ELR (cell line): ENCODE results near the gene FRMD5.

Source experiments
- DNase-seq: peaks from one replicate; pipeline ENCODE4 v3.0.0-alpha.2; 2015; ENCODE audit warnings: low read depth

FRMD5 gene

DNA sequence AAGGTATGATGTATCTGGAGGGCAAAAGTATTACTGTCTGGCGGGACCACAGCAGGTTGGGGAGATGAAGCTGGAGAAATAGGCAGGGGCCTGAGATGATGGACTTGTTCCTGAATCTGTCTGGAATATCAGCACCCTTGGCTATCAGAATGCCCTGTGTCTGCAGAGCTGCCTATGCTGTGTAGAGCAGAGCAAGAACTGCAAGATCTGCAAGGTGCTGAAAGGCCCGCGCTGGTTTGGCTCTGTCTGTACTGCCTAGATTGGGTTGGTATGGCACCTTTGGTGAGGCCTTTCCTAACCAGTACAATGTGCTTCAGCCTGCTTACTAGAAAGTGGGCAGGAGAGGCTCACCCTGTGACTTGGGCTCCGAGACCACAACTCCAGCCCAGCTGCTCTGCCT, 271.5 kb downstream of the FRMD5 start:
- no peak for DNase-seq

DNA sequence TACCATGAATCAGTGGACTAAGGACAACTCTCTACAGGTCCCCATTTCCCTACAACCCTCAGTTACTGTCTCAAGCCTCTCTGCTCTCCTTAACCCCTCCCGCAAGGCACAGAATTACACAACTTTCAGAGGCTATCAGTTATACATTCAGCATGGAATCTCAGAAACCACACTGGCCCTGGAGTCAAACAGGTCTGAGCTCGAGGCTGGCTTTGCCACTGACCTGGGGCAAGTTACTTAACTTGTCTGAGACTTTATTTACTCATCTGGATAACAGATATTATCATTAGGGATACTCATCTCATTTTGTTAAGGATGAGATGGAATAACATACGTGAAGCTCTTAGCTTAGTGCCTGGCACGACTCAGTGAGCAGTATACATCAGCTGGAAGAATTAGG, 273.1 kb downstream of the FRMD5 start:
- DNase-seq, result peak; percentile 38

DNA sequence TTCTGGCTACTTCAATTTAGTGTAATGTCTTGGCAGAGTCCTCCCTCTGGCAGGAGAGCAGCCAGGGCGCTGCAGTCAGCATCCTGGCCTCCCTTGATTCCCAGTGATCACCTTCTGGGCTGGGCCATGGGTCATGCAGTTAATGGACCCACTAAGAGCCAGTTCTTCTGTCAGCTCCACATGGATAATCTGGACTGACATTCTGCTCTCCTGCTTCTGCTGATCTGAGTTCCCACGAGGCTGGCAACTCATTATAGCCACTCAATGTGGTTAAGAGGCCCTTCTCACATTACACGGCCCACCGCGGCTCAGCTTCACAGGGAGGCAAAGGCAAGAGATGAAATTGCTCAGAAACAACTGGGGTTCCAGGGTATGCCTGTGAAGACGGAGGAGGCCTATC, 274.3 kb downstream of the FRMD5 start:
- no peak for DNase-seq

DNA sequence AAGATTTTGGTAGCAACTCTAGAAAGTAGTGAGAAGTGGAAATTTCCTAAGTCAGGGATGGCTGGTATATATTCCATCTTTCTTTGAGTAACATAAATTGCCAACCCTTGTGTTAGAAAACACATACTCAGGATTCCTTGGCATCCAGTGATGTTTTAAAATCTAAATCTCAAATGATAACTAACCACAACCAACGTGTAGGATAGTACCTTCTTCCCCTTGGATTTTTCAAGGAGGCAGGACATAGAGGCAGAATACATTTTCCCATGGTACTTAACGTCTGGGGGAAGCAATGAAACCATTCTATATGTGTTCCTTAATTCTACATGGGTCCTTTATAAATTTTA, 274.8 kb downstream of the FRMD5 start:
- no peak for DNase-seq

DNA sequence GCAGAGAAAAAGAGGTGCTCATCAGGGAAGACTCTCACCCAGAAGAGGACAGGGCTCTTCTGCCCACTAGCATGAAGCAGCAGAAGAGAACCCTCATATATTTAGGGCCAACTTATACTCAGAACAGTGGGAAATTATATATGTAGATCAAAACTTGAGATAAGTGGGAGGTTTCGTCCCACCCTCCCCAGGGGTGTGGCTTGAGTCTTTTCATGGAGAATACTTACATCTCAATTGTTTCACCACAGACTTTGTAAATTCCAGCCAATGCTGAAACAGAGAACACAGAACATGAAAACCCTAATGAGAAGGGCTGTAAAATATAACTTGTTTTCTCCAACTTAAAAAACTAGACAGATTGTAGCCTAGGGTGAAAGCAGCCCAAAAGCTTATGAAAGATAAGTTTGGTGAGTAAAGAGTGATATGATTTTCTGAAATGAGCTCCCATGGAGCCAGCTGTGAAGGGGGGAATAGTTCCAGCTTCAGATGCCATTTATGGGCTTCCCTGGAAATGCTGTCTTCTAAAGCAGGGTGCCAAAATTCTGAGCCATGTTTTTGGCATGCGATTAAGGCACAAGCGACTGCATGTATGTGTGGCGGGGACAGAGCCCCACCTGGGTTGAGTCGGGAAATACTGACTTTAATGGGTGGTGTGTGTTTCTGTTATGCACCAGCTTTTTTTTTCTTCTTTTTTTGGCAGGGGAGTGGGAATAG, 275.4 kb downstream of the FRMD5 start:
- DNase-seq, result no peak

DNA sequence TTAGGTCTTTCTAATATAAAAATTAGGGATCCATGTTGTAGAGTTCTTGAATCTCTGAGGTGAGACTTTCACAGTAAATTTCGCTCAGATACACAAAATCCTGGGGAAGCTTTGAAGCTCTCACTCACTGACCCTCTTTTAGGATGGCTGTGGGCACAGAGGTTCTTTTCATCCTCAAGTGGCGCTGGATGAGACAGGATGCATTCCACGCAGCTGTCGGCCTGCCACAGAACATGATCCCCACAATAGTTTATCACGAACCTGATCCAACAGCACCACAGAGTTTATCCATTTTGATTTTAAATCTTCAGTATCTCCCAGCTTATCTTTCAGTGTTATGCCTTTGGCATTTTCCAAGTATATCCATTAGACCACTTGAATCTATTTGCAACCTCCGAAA, 276.4 kb downstream of the FRMD5 start:
- DNase-seq, result no peak

DNA sequence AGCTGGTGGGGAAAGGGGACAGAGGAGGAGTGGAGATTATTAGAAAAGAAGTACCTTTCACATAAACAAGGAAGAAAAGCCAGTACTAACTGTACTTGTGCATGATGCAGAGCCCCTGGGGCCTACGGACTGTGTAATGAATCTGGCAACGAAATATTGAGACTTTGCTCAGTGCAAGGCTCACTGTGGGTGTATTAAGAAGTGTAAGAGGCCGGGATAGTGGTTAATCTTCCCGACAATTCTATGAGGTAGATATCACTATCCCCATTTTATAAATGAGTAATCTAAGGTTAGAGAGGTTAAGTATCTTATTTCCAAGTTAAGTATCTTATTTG, 278.8 kb downstream of the FRMD5 start:
- DNase-seq, result no peak

DNA sequence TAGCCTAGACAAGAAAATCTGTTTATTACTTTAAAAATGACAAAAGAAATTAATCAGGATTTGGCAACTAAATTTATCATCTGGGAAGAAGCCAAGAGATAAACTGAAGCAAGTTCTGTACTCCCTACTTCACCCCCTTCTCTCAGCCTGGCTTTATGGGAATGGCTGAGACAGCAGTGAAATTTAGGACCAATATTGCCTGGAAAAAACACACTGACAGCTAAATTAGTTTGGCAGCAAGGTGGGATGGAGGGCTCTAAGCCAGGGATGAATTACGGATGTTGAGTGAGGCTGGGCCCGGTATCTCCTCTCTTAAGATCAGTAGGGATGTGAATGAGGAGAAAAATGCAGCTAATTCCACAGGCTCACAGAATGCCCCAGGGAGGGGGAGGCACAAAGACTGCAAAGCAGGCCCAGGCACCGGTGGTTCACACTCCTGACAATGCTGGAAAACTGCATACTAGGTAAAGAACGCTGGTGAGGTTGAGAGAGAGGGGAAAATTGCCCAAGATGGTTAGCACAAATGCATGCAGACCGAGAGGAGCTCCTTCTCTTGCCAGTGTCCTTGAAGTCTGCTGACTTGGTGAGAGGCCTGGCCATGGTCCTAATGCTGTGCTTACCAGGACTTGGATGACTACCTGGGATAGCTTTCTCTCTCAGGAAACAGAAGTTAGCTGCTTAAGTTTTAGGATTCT, 279.3 kb downstream of the FRMD5 start:
- no peak for DNase-seq

DNA sequence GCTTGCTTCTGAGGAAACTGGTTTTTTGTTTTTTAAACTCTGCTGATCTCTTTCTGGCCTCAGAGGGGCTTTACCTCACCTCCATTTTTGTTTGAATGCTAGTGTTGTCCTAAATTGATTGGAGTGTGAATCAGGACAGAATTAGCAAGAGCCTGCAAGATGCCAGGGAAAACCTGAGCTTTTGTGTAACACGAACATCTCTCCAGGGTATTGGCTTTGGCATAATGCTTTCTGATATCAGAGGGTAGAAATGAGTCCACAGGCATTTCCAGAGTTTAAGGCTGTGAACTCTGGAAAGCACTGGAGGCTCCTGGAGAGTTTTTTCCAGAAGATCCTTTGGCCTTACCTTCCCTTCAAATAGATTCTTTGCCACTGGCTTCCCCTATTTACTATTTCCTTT, 281.1 kb downstream of the FRMD5 start:
- DNase-seq, result no peak

DNA sequence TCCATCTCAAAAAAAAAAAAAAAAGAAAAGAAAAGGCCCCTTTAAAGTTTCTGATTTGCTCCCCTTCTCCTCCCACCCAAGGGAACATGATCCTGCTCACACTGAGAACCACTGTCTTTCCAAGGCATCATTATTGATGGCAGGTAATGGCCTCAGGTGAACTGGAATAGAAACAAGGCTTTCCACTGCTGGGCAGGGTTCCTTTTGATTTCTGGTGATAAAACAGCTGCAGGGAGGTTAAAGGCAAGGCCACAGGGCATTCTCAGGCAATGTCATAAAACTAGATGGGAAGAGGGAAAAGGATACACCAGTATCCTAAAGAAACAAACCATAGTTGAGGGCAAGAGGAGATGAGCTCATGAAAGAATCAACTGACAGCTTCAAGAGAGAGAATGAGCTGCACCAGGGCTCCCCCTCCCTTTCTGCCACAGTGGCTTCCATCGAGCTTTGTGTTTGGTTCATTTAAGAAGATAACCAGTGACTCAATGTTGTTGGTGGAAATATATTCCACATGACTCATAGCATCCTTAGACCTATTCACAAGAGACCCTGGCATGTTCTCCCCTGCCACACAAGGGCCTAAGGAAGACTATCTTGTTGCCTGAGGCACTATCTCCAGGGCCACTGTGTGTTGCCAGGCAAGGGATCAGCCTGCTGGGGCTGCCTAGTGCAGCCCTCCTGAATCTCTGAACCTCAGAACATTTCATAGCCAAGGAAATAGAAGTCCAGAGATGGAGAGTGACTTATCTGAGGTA, 281.9 kb downstream of the FRMD5 start:
- peak; percentile 98 for DNase-seq

DNA sequence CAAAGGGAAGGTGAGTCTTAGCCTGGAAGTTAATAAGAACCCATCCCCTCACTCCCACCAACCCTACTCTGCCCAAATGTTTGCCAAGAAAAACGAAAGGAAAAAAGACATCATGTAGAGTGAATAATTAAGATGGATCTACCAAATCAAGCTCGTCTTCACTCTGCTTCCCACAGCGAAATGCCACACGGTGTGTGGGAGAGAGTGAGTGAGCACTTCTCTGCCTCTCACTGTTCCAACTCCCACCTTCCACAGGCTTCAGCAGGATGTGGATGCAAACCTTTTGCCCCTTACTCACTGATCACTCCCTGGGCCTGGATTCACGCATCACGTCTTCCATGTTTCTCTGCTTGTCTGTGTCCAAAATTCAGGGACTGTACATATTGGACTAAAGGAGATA, 282.9 kb downstream of the FRMD5 start:
- no peak for DNase-seq

DNA sequence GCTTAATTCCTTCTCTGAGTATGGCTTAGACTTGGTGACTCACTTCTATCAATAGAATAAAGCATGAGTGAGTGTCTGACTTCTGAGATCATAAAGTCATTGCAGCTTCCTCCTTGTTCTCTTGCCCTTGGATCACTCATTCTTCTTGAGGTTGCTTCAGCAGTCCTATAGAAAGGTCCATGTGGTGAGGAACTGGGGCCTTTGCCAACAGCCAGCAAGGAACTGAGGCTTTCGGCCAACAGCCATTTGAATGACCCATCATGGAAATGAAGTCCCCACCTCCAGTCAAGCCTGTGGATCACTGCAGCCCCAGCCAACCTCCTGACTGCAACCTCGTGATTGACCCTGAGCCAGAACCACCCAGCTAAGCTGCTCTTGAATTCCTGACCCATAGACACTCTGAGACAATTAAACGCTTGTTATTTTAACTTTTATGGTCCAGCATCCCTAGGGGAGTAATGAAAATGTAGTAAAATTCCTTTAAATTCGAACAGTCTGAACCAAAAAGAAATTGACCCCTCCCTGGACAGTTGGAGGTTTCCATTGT, 283.8 kb downstream of the FRMD5 start:
- DNase-seq, result peak; percentile 92

DNA sequence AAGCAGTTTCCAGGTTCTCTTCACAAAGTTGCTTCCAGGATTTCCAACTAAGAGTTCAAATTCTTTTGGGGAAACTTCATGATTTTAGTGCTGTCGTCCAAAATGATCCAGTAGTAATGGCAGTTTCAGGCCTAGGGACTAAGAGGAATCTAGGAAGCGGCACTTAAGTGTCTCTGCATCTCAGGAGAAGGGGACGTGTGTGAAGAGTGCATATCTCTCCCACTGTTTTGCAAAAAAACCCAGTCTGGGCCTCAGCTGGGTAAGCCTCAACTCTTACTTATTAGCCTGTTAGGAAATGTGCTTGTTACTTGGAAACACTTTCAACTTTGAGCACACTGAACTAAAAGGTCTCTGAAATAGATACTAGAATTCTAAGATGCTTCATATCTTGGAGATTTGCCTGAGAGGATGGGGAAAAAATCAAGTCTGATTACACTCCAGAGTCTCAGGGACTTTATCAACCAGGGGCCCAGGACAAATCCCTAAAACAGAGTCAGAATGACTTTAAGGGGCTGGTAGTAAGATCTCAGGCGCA, 286.5 kb downstream of the FRMD5 start:
- no peak for DNase-seq

DNA sequence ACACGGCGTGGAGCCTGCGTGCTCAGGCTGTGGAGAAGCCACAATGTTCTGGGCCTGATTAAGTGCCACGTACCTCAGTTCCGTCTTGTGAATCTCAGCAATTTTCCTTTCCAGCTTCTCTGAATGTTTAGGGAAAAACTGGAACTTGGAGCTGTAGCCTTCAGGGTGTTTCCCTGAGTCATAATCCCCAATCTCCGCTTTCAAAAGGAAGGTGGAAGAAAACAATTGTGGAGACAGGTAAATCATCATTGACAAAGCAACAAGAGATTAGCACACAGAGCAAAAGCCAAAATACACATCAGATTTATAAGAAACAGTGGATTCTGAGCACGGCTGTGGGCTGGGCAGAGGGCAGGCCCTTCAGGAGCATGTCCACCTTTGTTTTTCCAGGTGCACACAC, 289.3 kb downstream of the FRMD5 start:
- DNase-seq, result no peak

DNA sequence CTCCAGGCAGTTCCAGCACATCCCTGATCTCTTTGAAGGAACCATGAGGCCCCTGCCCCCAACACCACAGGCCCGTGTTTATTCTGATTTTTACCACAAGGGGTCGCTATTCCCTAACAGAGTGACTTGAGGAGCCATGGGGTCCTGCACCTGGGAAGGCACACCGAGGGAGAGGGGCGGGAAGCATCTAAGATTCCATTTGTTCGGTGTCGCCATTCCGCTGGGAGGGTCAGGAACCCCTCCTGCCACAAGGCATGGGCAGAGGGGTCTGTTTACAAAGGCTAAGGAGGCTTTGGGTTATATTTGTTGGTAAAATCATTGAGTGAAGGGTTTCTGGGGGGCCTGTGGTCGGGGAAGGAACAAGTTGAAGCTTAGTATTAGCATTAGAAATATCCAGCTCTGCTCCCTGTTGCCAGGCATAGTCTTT, 291.2 kb downstream of the FRMD5 start:
- peak; percentile 78 for DNase-seq

DNA sequence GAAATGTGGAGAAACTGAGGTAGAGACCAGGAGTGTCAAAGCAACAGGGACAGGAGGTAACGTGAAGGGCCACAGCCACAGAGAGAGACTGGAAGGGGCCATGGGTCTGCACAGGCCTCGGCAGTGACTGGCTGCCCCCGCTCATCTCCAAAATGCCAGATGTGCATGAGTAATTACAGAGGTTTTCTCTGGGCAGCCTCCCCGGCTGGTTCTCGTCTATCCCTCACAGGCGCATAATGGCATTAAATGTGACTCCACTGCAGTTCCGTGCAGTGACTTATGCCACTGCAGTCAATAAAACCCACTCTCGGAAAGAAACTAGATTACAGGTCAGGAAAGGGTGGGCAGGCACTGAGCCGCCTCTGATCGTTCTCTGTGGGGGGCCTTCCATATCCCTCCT, 293.6 kb downstream of the FRMD5 start:
- DNase-seq, result no peak

DNA sequence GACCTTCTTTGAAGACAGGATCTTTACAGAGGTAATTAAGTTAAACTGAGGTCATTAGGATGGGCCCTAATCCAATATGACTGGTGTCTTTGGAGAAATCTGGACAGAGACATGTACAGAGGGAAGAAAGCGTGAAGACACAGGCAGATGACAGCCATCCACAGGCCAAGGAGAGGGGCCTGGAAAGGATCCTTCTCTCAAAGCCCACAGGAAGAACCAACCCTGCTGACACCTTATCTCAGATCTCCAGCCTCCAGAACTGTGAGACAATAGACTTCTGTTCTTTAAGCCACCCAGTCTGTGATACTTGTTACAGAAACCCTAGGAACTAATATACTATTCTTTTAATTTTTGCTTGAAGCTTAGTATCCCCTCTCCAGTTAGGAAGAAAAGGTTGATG, 294.1 kb downstream of the FRMD5 start:
- DNase-seq, result no peak

DNA sequence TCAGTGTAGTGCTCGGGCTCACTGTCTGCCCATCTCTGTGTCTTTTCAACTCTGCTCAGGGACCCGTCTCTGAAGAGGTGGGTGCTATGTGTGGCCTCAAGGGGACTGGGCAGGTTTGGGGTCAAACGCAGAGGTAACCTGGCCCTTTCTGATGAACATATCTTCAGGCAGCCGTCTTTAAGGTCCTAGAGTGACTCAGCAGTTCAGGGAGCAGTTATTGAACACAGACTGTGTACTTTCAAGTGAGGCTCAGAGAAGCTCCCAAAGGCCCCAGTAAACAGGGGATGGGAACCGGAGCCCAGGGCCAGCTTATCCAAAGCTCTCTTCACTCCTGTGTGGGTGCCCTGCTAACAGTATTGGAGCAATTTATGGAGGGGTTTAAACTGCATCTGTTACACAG, 295.1 kb downstream of the FRMD5 start:
- no peak for DNase-seq

DNA sequence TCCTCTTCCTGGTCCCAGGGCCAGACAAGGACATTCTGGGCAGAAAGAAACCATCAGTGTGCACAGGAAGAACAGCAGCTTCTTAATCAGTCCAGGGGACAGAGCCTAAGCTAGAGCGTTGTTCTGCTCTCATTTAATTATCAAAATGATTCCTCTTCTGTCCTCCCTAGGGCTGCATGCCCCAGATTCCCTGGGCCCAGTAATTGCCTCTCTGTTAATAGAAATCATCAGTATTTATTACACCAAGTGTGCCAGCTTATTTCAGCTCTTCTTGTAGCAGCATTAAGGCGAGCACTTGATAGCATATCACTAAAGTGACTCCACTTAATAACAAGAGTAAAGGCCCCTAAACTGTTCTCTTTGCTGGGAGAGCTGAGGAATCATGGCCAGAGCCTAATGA, 296.2 kb downstream of the FRMD5 start:
- no peak for DNase-seq

DNA sequence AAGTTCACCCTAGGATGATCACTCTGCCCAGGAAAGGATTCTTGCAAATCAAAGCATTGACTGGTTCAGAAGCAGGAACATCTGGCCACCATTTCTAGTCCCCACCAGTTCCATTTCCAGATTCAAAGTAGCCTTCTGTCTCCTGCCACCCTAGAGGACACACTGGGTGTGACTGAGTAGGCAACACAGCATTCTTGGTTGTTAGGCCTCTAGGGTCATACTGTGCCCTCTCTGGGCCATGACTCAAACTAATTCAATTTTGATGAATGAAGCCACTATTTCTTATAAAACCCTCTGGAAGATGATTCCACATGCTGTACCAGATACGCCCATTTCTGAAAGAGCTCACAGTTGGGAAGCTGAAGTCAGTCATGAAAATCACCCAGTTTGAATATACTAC, 298.5 kb downstream of the FRMD5 start:
- DNase-seq, result no peak

DNA sequence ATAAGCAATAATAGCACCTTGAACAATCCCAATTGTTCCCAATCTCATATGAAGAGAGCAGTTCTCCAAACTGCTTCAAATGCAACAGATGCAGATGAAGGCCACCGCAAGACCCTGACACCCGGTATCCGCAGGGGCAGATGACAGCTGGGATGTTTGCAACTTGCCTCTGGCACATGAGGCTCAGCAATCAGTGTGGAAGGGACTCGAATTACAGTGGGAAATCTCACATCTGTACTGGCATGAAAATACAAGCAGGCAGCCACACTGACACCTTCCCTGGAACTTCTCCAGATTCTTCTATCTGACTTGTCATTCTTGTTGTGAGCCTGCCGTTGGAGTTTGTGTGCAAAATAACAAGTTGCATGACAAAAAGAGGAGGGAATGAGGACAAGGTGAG, 299.5 kb downstream of the FRMD5 start:
- no peak for DNase-seq

DNA sequence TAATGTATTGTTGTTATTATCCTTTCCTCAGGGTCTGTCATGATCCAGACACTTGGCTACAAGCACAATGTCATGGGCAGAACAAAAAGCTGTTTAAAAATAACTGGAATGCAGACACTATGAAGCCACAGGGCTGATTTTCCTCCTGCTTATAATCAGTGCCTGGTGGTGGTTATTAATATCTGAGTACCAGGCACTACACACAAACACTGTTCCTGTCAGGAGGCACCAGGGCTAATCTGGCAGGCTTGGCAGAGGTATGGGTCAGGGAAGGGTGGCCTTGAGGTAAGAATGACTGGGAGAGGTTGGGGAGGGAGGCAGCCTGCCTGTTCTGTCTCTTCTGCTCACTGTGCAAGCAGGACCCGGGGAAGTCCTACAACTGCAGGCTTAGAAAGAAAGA, 301.1 kb downstream of the FRMD5 start:
- DNase-seq, result no peak

DNA sequence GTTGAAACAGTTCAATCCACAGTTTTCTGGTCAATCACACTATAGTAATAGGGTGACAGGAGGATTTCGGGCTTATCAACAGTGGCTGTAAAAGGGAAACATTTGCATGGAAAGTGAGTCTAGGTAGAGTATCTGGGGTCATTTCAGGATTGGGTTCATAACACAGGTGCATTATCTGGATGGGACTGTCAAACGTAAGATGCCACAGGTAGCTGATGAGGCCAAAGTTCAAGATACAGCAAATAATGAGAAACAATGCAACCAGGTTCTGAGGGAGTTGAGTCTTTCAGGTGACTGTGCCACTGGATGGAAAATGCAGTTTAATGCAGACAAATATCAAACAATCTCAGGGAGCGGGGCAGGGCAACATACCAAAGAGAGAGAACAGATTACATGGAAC, 306.0 kb downstream of the FRMD5 start:
- DNase-seq, result no peak
